Fibroblast of lung (primary cell): ENCODE data around the gene ELK1.

Experiments
- EZH2 ChIP-seq: IDR thresholded peaks from 2 replicates; pipeline ENCODE4 v1.5.1; 2012; ENCODE audit warnings: low read length, control low read depth, mild to moderate bottlenecking; ENCODE audit errors: missing control alignments
- TF ChIP-seq, protein P1 (sequence below), 2 donors: IDR thresholded peaks in 1 of 2; conservative IDR thresholded peaks in 1 of 2; 1 replicate in 1 of 2; 2 replicates in 1 of 2; pipeline ENCODE4 v1.5.1; 2011 to 2012; ENCODE audit warnings: low read length in 2 of 2, control low read depth in 1 of 2, inconsistent platforms in 1 of 2, low read depth in 1 of 2, mild to moderate bottlenecking in 1 of 2

DNA sequence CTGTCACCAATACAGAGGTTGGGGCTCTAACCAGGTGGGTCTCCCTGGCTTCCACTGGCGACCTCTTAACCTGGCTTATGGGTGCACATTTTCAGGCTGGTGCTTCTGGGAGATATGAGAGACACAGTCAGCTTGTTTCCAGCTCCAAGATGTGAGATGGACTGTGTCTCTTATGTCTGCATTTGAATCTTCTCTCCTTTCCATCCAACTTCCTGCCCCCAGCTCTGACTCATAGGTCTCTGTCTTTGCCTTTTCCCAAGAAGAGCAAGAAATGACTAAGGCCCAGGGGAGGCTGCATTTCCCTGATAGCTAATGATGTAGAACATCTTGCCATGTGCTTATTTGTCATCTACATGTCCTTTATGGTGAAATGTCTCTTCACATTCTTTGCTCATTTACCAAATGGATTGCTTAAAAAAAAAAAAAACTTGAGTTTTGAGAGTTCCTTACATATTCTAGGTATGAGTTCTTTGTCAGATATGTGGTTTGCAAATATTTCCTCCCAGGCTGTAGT, 11.8 kb upstream of the ELK1 start:
- TF ChIP-seq, protein P1, sequence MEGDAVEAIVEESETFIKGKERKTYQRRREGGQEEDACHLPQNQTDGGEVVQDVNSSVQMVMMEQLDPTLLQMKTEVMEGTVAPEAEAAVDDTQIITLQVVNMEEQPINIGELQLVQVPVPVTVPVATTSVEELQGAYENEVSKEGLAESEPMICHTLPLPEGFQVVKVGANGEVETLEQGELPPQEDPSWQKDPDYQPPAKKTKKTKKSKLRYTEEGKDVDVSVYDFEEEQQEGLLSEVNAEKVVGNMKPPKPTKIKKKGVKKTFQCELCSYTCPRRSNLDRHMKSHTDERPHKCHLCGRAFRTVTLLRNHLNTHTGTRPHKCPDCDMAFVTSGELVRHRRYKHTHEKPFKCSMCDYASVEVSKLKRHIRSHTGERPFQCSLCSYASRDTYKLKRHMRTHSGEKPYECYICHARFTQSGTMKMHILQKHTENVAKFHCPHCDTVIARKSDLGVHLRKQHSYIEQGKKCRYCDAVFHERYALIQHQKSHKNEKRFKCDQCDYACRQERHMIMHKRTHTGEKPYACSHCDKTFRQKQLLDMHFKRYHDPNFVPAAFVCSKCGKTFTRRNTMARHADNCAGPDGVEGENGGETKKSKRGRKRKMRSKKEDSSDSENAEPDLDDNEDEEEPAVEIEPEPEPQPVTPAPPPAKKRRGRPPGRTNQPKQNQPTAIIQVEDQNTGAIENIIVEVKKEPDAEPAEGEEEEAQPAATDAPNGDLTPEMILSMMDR (conservative IDR thresholded peaks at IDR 0.05 in 1 of 2, IDR thresholded peaks at IDR 0.05 in 1 of 2; ENCODE audit: low read depth in 1 of 2, low read length in 2 of 2): no peak
- no peak for TF ChIP-seq EZH2
